GM21529 (cell line): ENCODE data around the gene SH3GLB1.
"Not testable (repeated sequence)": the region's sequence is repeated elsewhere in the genome, so short reads cannot be mapped to it uniquely, and the experiment has no call there.

Experiments used
- ATAC-seq: cut with Tn5 transposase; IDR thresholded peaks from one replicate; pipeline ENCODE4 v1.9.1; 2021; ENCODE audit not compliant: unreplicated experiment

The SH3GLB1 gene

GRCh38 chr1:86704458-86704971, at the start of gene SH3GLB1:
TSS of gene SH3GLB1 (plus strand) at chr1:86704576. CDS start at chr1:86704900, 324 bp downstream.
- ATAC-seq: peak; percentile 86

GRCh38 chr1:86658381-86658780, 46.0 kb upstream of the SH3GLB1 start:
- not testable (repeated sequence) for ATAC-seq

- ATAC-seq: no peak
Observed at GRCh38 chr1:86666368-86666767, 38.0 kb upstream of the SH3GLB1 start.

GRCh38 chr1:86687595-86687994, 16.8 kb upstream of the SH3GLB1 start:
- ATAC-seq: no peak

GRCh38 chr1:86692641-86693040, 11.7 kb upstream of the SH3GLB1 start:
- ATAC-seq: no peak

GRCh38 chr1:86695400-86695799, 9.0 kb upstream of the SH3GLB1 start:
- no peak for ATAC-seq

- ATAC-seq: no peak
Observed at GRCh38 chr1:86696522-86696921, 7.9 kb upstream of the SH3GLB1 start.

- ATAC-seq: peak; percentile 33
Observed at GRCh38 chr1:86699186-86699585, 5.2 kb upstream of the SH3GLB1 start.

- ATAC-seq: no peak
Observed at GRCh38 chr1:86701731-86702130, 2.6 kb upstream of the SH3GLB1 start.

- ATAC-seq: not testable (repeated sequence)
Observed at GRCh38 chr1:86702954-86703494, 1.4 kb upstream of the SH3GLB1 start.

- ATAC-seq: peak; percentile 32
Observed at GRCh38 chr1:86703696-86704457, 499 bp upstream of the SH3GLB1 start.

GRCh38 chr1:86704972-86705664, 742 bp downstream of the SH3GLB1 start:
- peak; percentile 36 for ATAC-seq

- ATAC-seq: no peak
Observed at GRCh38 chr1:86705665-86705985, 1.2 kb downstream of the SH3GLB1 start.

GRCh38 chr1:86706018-86706635, 1.8 kb downstream of the SH3GLB1 start:
- no peak for ATAC-seq

GRCh38 chr1:86708920-86709319, 4.5 kb downstream of the SH3GLB1 start:
- no peak for ATAC-seq

- ATAC-seq: no peak
Observed at GRCh38 chr1:86712088-86712860, 7.9 kb downstream of the SH3GLB1 start.

GRCh38 chr1:86713477-86713876, 9.1 kb downstream of the SH3GLB1 start:
- ATAC-seq: no peak

GRCh38 chr1:86714159-86714558, 9.8 kb downstream of the SH3GLB1 start:
- no peak for ATAC-seq

- no peak for ATAC-seq
Observed at GRCh38 chr1:86714561-86715244, 10.3 kb downstream of the SH3GLB1 start.

GRCh38 chr1:86718786-86719185, 14.4 kb downstream of the SH3GLB1 start:
- no peak for ATAC-seq
